GM12875 (cell line): ENCODE results near the gene VEGFA.

Experiments
- H3K4me3 ChIP-seq: one replicate; pipeline ENCODE4 v1.5.1; 2011; ENCODE audit warnings: low read depth, low read length, control low read depth
- CTCF ChIP-seq: IDR thresholded peaks from 2 replicates; pipeline ENCODE4 v1.5.1; 2011; ENCODE audit warnings: low read depth, mild to moderate bottlenecking, control low read depth, inconsistent platforms, low read length, moderate library complexity, borderline replicate concordance; ENCODE audit not compliant: insufficient read depth

Gene VEGFA

DNA sequence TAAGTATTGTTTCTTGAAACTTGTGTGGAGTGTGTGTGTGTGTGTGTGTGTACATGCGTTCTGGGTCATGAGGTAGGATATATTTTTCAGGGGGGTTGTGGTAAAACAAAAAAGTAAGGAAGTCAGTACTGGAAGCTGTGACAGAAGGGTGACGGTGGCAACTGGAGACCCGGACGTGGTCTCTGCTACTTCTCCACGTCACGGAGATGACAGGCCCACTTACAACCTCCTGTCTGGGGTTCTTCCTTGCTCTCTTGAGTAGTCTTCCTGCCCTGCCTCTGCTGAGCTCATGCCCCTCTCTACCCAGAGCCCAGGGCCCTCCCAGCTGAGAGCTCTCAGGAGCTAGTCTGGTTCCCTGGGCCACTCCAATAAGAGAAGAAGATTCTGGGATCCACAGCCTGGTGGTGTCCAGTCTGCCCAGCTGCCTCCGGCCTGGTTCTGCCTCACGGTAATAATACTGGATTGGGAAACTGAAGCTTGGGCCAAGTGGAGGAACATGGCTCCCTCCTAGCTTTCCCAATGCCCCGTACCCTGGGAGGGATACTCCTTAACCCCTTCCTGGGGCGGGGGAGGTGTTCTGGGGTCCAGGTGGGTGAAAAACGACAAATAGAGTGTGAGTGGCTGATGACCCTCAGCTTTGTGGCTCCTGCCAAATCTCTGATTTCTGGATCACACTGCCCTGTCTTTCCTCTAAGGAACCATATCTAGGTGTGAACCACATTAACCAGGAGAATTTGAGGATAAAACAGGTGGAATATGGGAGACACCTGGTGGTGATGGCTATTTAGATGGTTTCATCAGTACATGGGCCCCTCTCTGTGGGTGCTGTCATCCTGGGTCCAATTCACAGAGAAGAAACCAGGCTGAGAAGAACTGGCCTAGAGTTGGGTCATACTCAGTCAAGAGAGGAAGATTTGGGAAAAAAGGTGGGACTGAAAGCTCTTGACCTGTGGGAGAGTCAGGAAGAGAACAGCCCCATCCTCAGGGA lies 27.2 kb downstream of the VEGFA start:
- TF ChIP-seq CTCF: no peak
- H3K4me3 ChIP-seq: no peak overlapping the region

GRCh38 chr6:43797919-43798318 lies 27.9 kb downstream of the VEGFA start:
- no peak for TF ChIP-seq CTCF

DNA sequence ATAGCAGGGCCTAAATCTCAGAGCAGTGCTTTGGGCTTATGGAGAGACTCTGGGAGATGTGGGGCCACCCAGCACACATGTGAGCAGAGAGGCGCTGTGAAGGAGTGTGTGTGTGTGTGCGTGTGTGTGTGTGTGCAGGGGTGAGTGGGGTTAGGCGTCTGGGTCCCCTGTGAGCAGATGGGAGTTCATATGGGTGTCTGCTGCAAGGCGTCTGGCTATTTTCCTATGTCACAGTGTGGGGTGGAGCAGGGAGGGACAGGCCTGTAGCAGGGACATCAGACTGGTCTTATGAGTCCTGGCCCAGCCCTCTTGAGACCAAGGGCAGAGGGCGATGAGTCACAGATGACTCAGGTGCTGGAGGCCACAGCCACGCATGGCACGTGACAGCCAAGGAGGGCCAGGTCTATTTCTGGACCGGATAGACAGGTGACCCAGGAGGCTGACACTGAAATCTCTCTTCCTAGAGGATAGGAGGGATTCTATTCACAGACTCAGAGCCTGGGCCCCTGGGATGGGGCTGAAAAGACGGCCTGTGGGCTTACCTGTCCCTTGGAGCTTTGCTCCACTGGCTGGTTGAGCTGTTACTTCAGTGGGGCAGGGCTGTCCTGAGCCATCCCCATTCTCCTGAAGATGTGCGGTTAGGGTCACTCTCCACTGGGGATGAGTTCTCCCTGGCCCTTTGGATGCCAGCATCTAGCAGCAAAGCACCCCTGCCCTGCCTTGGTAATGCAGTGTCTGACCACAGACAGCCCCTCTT lies 28.9 kb downstream of the VEGFA start:
- TF ChIP-seq CTCF: no peak
- H3K4me3 ChIP-seq: no peak overlapping the region

More at GRCh38 chr6:43797919-43798318, 27.9 kb downstream of the VEGFA start:
- no peak overlapping the region for H3K4me3 ChIP-seq

DNA sequence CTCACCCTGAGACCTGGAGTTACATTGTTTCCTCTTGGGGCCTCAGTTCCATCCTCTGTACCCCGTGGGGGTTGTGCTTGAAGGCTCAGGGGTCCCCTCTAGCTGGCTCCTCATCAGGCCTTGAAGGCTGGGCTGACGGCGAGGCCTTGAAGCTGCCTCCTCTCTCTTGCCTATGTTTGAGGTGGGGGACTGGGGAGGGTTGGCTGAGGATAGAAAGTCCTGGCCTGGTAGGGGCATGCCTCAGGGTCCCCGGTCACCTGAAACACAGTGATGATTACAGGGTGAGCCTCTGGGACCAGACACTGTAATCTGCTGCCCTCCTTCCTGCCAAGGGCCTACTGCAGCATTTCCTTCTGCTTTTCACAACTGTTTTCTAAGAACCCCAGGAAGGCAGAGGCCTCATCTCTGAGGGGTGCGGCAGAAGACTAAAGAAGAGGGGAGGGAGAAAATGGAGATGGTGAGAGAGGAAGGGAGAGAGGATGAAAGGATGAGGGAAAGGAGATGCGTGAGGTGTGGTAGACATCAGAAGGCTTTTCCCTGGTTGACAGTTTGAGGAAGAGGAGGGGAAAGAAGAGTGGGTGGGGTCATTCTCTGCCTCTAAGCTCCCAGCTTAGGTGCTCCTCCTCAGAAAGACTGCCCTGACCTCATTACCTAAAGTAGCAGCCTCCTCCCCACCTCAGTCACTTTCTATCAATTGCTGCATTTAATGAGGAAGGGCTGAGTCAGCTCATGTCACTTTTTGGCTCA lies 29.7 kb downstream of the VEGFA start:
- no peak for TF ChIP-seq CTCF
- H3K4me3 ChIP-seq: no peak overlapping the region

DNA sequence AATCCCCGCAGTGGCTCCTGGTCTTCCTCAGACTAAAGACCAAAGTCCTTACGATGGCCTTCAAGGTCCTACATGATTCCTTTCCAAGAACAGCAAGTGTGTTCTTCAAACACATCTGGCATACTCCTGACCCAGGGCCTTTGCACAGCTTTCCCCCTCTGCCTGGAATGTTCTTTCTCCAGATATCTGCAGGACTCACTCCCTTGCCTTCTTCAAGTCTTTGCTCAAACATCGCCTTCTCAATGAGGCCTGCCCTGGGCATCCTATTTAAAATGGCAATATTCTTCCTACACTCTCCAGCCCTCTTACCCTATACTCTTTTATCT lies 30.2 kb downstream of the VEGFA start:
- H3K4me3 ChIP-seq: no peak overlapping the region
- no peak for TF ChIP-seq CTCF

- H3K4me3 ChIP-seq: no peak overlapping the region
- no peak for TF ChIP-seq CTCF
Observed at GRCh38 chr6:43800746-43801494, 30.9 kb downstream of the VEGFA start.
